HepG2 (cell line): Measurements from ENCODE around the gene CLN6. TPM values are rescaled to one million over a fixed set of nuclear protein-coding genes. Genes with fewer than 3 reads are reported as not detected.

Experiments
- ATF7 ChIP-seq, 2 experiments: fragments of 450-650 bp in 1 of 2; sonication (generic) in 1 of 2; formaldehyde crosslinking in 1 of 2; IDR thresholded peaks; 2 replicates each; pipeline versions ENCODE4 v1.4.0 to v1.6.1; 2016 to 2020; ENCODE audit warnings: antibody characterized with exemption in 1 of 2, mild to moderate bottlenecking in 1 of 2, missing genetic modification reagents in 1 of 2
- BCLAF1 ChIP-seq: fragments of 450-650 bp; IDR thresholded peaks from 2 replicates; pipeline ENCODE4 v1.6.1; 2017; ENCODE audit warnings: mild to moderate bottlenecking
- FOXM1 ChIP-seq: sonication (generic); formaldehyde crosslinking; IDR thresholded peaks from 2 replicates; pipeline ENCODE4 v1.5.0; 2020; ENCODE audit warnings: missing genetic modification reagents
- IKZF5 ChIP-seq: IDR thresholded peaks from 2 replicates; pipeline ENCODE4 v1.6.1; 2018; ENCODE audit warnings: missing genetic modification reagents, mild to moderate bottlenecking, missing compliant biosample characterization
- KLF6 ChIP-seq: IDR thresholded peaks from 2 replicates; pipeline ENCODE4 v1.8.0; 2016; ENCODE audit warnings: missing biosample characterization, missing genetic modification reagents
- MEIS1 ChIP-seq: sonication (generic); formaldehyde crosslinking; IDR thresholded peaks from 2 replicates; pipeline ENCODE4 v1.9.0; 2021; ENCODE audit warnings: mild to moderate bottlenecking, missing genetic modification reagents, moderate library complexity, borderline replicate concordance
- MLLT10 ChIP-seq: sonication (generic); formaldehyde crosslinking; IDR thresholded peaks from 2 replicates; pipeline ENCODE4 v1.4.0; 2020; ENCODE audit warnings: missing genetic modification reagents
- POGZ ChIP-seq: sonication (generic); formaldehyde crosslinking; IDR thresholded peaks from 2 replicates; pipeline ENCODE4 v1.4.0; 2020; ENCODE audit warnings: mild to moderate bottlenecking, missing genetic modification reagents
- SIX1 ChIP-seq: sonication (generic); formaldehyde crosslinking; IDR thresholded peaks from 2 replicates; pipeline ENCODE4 v1.4.0; 2020; ENCODE audit warnings: missing genetic modification reagents, borderline replicate concordance
- SKI ChIP-seq: fragments of 450-650 bp; IDR thresholded peaks from one replicate; pipeline ENCODE4 v1.6.1; 2018; ENCODE audit warnings: mild to moderate bottlenecking; ENCODE audit not compliant: partially characterized antibody
- SRY ChIP-seq: sonication (generic); formaldehyde crosslinking; IDR thresholded peaks from 2 replicates; pipeline ENCODE4 v1.8.0; 2022; ENCODE audit warnings: mild to moderate bottlenecking, missing genetic modification reagents
- TFDP1 ChIP-seq: IDR thresholded peaks from 2 replicates; pipeline ENCODE4 v1.6.1; 2016; ENCODE audit warnings: missing compliant biosample characterization, missing genetic modification reagents, borderline replicate concordance
- ZNF143 ChIP-seq: sonication (generic); formaldehyde crosslinking; IDR thresholded peaks from 2 replicates; pipeline ENCODE4 v1.4.0; 2020; ENCODE audit warnings: missing genetic modification reagents
- ZNF160 ChIP-seq: sonication (generic); formaldehyde crosslinking; IDR thresholded peaks from 2 replicates; pipeline ENCODE4 v1.8.0; 2022; ENCODE audit warnings: mild to moderate bottlenecking, inconsistent platforms, missing genetic modification reagents
- ZNF333 ChIP-seq: sonication (generic); formaldehyde crosslinking; IDR thresholded peaks from 2 replicates; pipeline ENCODE4 v1.4.0; 2020; ENCODE audit warnings: mild to moderate bottlenecking, missing genetic modification reagents, borderline replicate concordance
- ZNF343 ChIP-seq: sonication (generic); formaldehyde crosslinking; IDR thresholded peaks from 2 replicates; pipeline ENCODE4 v1.4.0; 2020; ENCODE audit warnings: mild to moderate bottlenecking, missing genetic modification reagents
- ZNF747 ChIP-seq: sonication (generic); formaldehyde crosslinking; IDR thresholded peaks from 2 replicates; pipeline ENCODE4 v1.8.1; 2023; ENCODE audit warnings: missing genetic modification reagents, mild to moderate bottlenecking, borderline replicate concordance
- ZNF780A ChIP-seq: sonication (generic); formaldehyde crosslinking; IDR thresholded peaks from 2 replicates; pipeline ENCODE4 v1.8.0; 2022; ENCODE audit warnings: mild to moderate bottlenecking, missing genetic modification reagents, moderate library complexity
- polyA plus RNA-seq, 8 experiments: library from polyadenylated mRNA; depleted of rRNA in 3 of 8; stranded (reverse) in 7 of 8; unstranded in 1 of 8; fragments of >200 nt; fragmentation: Illumina TruSeq in 4 of 8; extraction: Trizol in 4 of 8; gene quantifications; 2 replicates each; pipeline versions ENCODE4 v1.2.1 to v1.2.3, GENCODE V29; 2011 to 2016; ENCODE audit warnings: low read depth in 4 of 8, missing spikeins in 1 of 8, mixed read lengths in 1 of 8; ENCODE audit not compliant: insufficient read depth in 1 of 8
- total RNA-seq, 5 experiments: library from RNA; depleted of rRNA; stranded (reverse); fragments of >200 nt; fragmentation: Illumina TruSeq; extraction: Trizol; gene quantifications; 2 replicates each; pipeline ENCODE4 v1.2.3, GENCODE V29; 2016; ENCODE audit warnings: low read depth in 1 of 5
- TF ChIP-seq, protein P1 (sequence below): sonication (generic); formaldehyde crosslinking; IDR thresholded peaks from 2 replicates; pipeline ENCODE4 v1.4.0; 2020; ENCODE audit warnings: missing genetic modification reagents
- TF ChIP-seq, protein P2 (sequence below): sonication (generic); formaldehyde crosslinking; IDR thresholded peaks from 2 replicates; pipeline ENCODE4 v1.5.0; 2020; ENCODE audit warnings: mild to moderate bottlenecking, missing genetic modification reagents

CLN6 gene
- total and polyA plus RNA-seq, 2 of the 13 experiments (the other 11 are each of a cell fraction or from before 2014, with no cell fraction given) = 24.9 to 27.1 TPM

- TF ChIP-seq ZNF747 (CRISPR knock-in tag) = no peak
- TF ChIP-seq ZNF333 (CRISPR knock-in tag) = no peak
- no peak for TF ChIP-seq BCLAF1
- TF ChIP-seq SIX1 = no peak
- TF ChIP-seq SKI = no peak
- TF ChIP-seq, protein P1, sequence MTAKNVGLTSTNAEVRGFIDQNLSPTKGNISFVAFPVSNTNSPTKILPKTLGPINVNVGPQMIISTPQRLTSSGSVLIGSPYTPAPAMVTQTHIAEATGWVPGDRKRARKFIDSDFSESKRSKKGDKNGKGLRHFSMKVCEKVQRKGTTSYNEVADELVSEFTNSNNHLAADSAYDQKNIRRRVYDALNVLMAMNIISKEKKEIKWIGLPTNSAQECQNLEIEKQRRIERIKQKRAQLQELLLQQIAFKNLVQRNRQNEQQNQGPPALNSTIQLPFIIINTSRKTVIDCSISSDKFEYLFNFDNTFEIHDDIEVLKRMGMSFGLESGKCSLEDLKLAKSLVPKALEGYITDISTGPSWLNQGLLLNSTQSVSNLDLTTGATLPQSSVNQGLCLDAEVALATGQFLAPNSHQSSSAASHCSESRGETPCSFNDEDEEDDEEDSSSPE (CRISPR knock-in tag) = peak; percentile 78
- TF ChIP-seq, protein P2, sequence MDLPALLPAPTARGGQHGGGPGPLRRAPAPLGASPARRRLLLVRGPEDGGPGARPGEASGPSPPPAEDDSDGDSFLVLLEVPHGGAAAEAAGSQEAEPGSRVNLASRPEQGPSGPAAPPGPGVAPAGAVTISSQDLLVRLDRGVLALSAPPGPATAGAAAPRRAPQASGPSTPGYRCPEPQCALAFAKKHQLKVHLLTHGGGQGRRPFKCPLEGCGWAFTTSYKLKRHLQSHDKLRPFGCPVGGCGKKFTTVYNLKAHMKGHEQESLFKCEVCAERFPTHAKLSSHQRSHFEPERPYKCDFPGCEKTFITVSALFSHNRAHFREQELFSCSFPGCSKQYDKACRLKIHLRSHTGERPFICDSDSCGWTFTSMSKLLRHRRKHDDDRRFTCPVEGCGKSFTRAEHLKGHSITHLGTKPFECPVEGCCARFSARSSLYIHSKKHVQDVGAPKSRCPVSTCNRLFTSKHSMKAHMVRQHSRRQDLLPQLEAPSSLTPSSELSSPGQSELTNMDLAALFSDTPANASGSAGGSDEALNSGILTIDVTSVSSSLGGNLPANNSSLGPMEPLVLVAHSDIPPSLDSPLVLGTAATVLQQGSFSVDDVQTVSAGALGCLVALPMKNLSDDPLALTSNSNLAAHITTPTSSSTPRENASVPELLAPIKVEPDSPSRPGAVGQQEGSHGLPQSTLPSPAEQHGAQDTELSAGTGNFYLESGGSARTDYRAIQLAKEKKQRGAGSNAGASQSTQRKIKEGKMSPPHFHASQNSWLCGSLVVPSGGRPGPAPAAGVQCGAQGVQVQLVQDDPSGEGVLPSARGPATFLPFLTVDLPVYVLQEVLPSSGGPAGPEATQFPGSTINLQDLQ (CRISPR knock-in tag) = no peak
- no peak for TF ChIP-seq ZNF780A (CRISPR knock-in tag)
- TF ChIP-seq FOXM1 (CRISPR knock-in tag) = no peak
- TF ChIP-seq MLLT10 (CRISPR knock-in tag) = no peak
- no peak for TF ChIP-seq SRY (CRISPR knock-in tag)
- TF ChIP-seq ZNF160 (CRISPR knock-in tag) = no peak
- TF ChIP-seq POGZ = no peak
- TF ChIP-seq IKZF5 (CRISPR knock-in tag) = no peak
- no peak for TF ChIP-seq ZNF143
- TF ChIP-seq TFDP1 = peak; percentile 84; the same call in 1 of the 2 replicates
- no peak for TF ChIP-seq MEIS1
- TF ChIP-seq ZNF343 (CRISPR knock-in tag) = no peak
- TF ChIP-seq KLF6 (CRISPR knock-in tag) = no peak
- TF ChIP-seq ATF7 (IDR thresholded peaks at IDR 0.05) = no peak
- TF ChIP-seq ATF7 (CRISPR knock-in tag; IDR thresholded peaks at IDR 0.05) = no peak
Measured at GRCh38 chr15:68234060-68234459, 4.5 kb upstream of the CLN6 start (continued).
